Smooth muscle cell (in vitro differentiated cells): Measurements from ENCODE around the gene TMEM42. TPM values are rescaled to one million over a fixed set of nuclear protein-coding genes. Genes with fewer than 3 reads are reported as not detected.

Source experiments
- DNase-seq: peaks from one replicate; lab custom pipeline; 2025; ENCODE audit not compliant: unreplicated experiment; lab: John Stamatoyannopoulos, UW
- H2AFZ ChIP-seq: fragments of 200-600 bp; sonication (generic); 2 replicates; pipeline ENCODE4 v1.6.0; 2016; ENCODE audit warnings: antibody characterized with exemption, low read depth, mild to moderate bottlenecking
- H3F3A ChIP-seq: fragments of 200-600 bp; sonication (generic); 2 replicates; pipeline ENCODE4 v1.6.0; 2017; ENCODE audit warnings: antibody characterized with exemption, low read depth
- H3K27ac ChIP-seq: fragments of 200-600 bp; sonication (generic); 2 replicates; pipeline ENCODE4 v1.5.1; 2016; ENCODE audit warnings: low read depth, mild to moderate bottlenecking
- H3K27me3 ChIP-seq: fragments of 200-600 bp; sonication (generic); 2 replicates; pipeline ENCODE4 v1.6.1; 2016; ENCODE audit warnings: low read depth, mild to moderate bottlenecking
- H3K36me3 ChIP-seq: fragments of 200-600 bp; sonication (generic); 2 replicates; pipeline ENCODE4 v1.5.1; 2016; ENCODE audit warnings: low read depth
- H3K4me1 ChIP-seq: fragments of 200-600 bp; sonication (generic); 2 replicates; pipeline ENCODE4 v1.5.1; 2016; ENCODE audit warnings: low read depth
- H3K4me2 ChIP-seq: fragments of 200-600 bp; sonication (generic); 2 replicates; pipeline ENCODE4 v1.6.0; 2016; ENCODE audit warnings: mild to moderate bottlenecking
- H3K4me3 ChIP-seq: fragments of 200-600 bp; sonication (generic); 2 replicates; pipeline ENCODE4 v1.5.1; 2016; ENCODE audit warnings: mild to moderate bottlenecking
- H3K79me2 ChIP-seq: fragments of 200-600 bp; sonication (generic); 2 replicates; pipeline ENCODE4 v1.6.0; 2016; ENCODE audit warnings: low read depth, mild to moderate bottlenecking
- H3K9ac ChIP-seq: fragments of 200-600 bp; sonication (generic); 2 replicates; pipeline ENCODE4 v1.6.0; 2016; ENCODE audit warnings: low read depth
- H3K9me3 ChIP-seq: fragments of 200-600 bp; sonication (generic); replicated peaks from 2 replicates; pipeline ENCODE4 v1.5.1; 2016; ENCODE audit warnings: low read depth
- H4K20me1 ChIP-seq: fragments of 200-600 bp; sonication (generic); 2 replicates; pipeline ENCODE4 v1.6.0; 2016; ENCODE audit warnings: low read depth
- CTCF ChIP-seq: fragments of 200-600 bp; sonication (generic); IDR thresholded peaks from 2 replicates; pipeline ENCODE4 v1.5.1; 2017; ENCODE audit warnings: borderline replicate concordance, mild to moderate bottlenecking, antibody characterized with exemption; ENCODE audit not compliant: insufficient read depth, poor library complexity, severe bottlenecking
- WGBS: methylation state at CpG from one replicate; pipeline ENCODE4 v1.1.7; 2016; ENCODE audit warnings: low lambda C conversion rate; 5-methylcytosine and 5-hydroxymethylcytosine counted together
- polyA plus RNA-seq: library from polyadenylated mRNA; unstranded; fragments of >200 nt; fragmentation: Nextera tagmentation; extraction: Ambion mirVana; gene quantifications from 2 replicates; pipeline ENCODE4 v1.2.1, GENCODE V29; 2016
- total RNA-seq: library from RNA; depleted of rRNA; stranded (reverse); fragments of >200 nt; gene quantifications from 2 replicates; pipeline ENCODE4 v1.2.3, GENCODE V29; 2014

TMEM42 gene
- total and polyA plus RNA-seq, 2 experiments from 2014 or later: 19.3 to 33.6 TPM

- Histone ChIP-seq H3K4me3 (peak overlapping the region; percentile 79), H4K20me1 (no peaks in the 10 kb centered on the region), H3K36me3 (no peaks in the 10 kb centered on the region), H3K27me3 (no peaks in the 10 kb centered on the region), H3K27ac (peak overlapping the region; percentile 37), H3F3A (no peaks in the 10 kb centered on the region), H3K9me3 (no peaks in the 10 kb centered on the region), H3K4me2 (peak overlapping the region; percentile 90), H3K9ac (peak overlapping the region; percentile 53), H2AFZ (peak overlapping the region; percentile 84), H3K79me2 (no peaks in the 10 kb centered on the region), H3K4me1 (peaks cover 7% of the 10 kb centered on the region)
- no peak for TF ChIP-seq CTCF
- WGBS: 4% methylated on average over 18 of the region's 25 CpGs
- no peak for DNase-seq
Observed at GRCh38 chr3:44862226-44862637, 520 bp downstream of the TMEM42 start.

DNA sequence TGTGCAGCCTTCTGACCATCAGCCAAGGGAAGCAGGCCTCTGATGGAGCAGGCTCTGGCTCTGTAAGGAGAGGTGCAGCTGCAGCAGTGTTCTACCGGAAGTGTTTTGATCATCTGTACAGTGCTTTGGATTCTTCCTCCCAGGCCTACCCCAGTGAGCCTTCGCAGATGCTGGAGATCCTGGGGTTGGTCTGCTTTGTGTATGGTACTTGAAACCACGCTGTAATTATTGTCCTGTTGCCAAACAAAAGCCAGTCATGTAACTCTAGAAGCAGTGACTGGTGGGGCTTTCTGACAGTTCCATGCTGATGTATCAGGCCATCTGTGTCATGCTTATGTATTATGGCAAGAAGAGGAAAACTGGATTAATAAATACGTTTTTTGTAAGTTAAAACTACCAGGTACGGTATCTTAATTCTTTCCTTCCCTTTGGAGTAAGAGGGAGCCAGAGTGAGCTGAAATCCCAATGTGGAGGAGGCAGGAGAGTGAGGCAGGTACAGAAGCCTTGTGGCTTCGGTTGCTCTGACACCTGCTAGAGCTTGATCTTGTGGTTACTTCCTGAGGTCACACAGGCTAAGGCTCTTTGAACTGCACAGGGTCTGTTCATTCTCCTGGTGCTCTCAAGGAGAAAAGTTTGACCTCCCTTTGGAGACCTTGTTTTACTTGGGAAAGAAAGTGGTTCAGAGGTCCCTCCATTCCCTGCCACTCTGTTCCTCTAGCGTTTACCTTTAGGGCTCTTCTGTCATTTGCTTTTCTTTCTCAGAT lies 3.7 kb downstream of the TMEM42 start:
- Histone ChIP-seq H3K4me3 (no peak overlapping the region), H2AFZ (no peak overlapping the region), H3K36me3 (no peaks in the 10 kb centered on the region), H3K9ac (no peak overlapping the region), H3K4me2 (no peak overlapping the region), H3K27me3 (no peaks in the 10 kb centered on the region), H4K20me1 (no peaks in the 10 kb centered on the region), H3K4me1 (peaks cover 7% of the 10 kb centered on the region), H3K79me2 (no peaks in the 10 kb centered on the region), H3F3A (no peaks in the 10 kb centered on the region), H3K27ac (no peak overlapping the region), H3K9me3 (no peaks in the 10 kb centered on the region)
- DNase-seq: no peak
- WGBS: 95% methylated on average over 7 of the region's 7 CpGs
- no peak for TF ChIP-seq CTCF

GRCh38 chr3:44867421-44868111 lies 5.9 kb downstream of the TMEM42 start:
- Histone ChIP-seq H2AFZ (no peak overlapping the region), H3K27ac (no peak overlapping the region), H3K4me2 (no peak overlapping the region), H3K79me2 (no peaks in the 10 kb centered on the region), H3K9ac (no peak overlapping the region), H3K4me1 (peaks cover 3% of the 10 kb centered on the region), H3F3A (no peaks in the 10 kb centered on the region), H3K36me3 (no peaks in the 10 kb centered on the region), H3K9me3 (no peaks in the 10 kb centered on the region), H3K4me3 (no peak overlapping the region), H4K20me1 (no peaks in the 10 kb centered on the region), H3K27me3 (no peaks in the 10 kb centered on the region)
- 97% methylated on average over 7 of the region's 7 CpGs for WGBS
- no peak for DNase-seq
- TF ChIP-seq CTCF: no peak
